Suppressor macrophage (primary cell): ENCODE results near the gene KRTAP2-1.
"Not testable (repeated sequence)": the region's sequence is repeated elsewhere in the genome, so short reads cannot be mapped to it uniquely, and the experiment has no call there.

Experiments used
- DNase-seq, 4 experiments: peaks; one replicate each; pipeline ENCODE4 v3.0.0-alpha.2; 2020 to 2022
- total RNA-seq, 17 experiments: gene quantifications; one replicate each; lab custom pipeline; 2026; ENCODE audit warnings: mixed read lengths in 6 of 17, inconsistent platforms in 3 of 17; lab: John Stamatoyannopoulos, UW

The KRTAP2-1 gene
- 0 to 0.55 (median 0) reads per million in 17 experiments for total RNA-seq

GRCh38 chr17:41046735-41047465 lies at the start of gene KRTAP2-1:
Gene KRTAP2-1 (minus strand): TSS chr17:41047316. CDS start chr17:41047267, 49 bp downstream.
- DNase-seq, result not testable (repeated sequence)

- DNase-seq, result no peak
These were observed 48.9 kb upstream of the KRTAP2-1 start for GRCh38 chr17:41096055-41096454.

- not testable (repeated sequence) for DNase-seq
These were observed 41.7 kb upstream of the KRTAP2-1 start for GRCh38 chr17:41088760-41089352.

- not testable (repeated sequence) for DNase-seq
These were observed 37.2 kb upstream of the KRTAP2-1 start, which contains the start of gene KRTAP4-7 for GRCh38 chr17:41084100-41084856. Gene KRTAP4-7 (plus strand): TSS chr17:41084150. CDS start chr17:41084207, 57 bp downstream.

- DNase-seq, result not testable (repeated sequence)
These were observed 36.3 kb upstream of the KRTAP2-1 start for GRCh38 chr17:41083427-41083826.

GRCh38 chr17:41082626-41083025 lies 35.5 kb upstream of the KRTAP2-1 start:
- DNase-seq, result no peak

GRCh38 chr17:41076788-41077187 lies 29.7 kb upstream of the KRTAP2-1 start:
- DNase-seq, result no peak

- no peak for DNase-seq
These were observed 26.6 kb upstream of the KRTAP2-1 start for GRCh38 chr17:41073676-41074075.

- DNase-seq, result no peak
These were observed 24.7 kb upstream of the KRTAP2-1 start for GRCh38 chr17:41071606-41072360.

- peak in 3 of 4 experiments; percentile 23 to 49 (median 38) for DNase-seq
These were observed 21.9 kb upstream of the KRTAP2-1 start for GRCh38 chr17:41069031-41069430.

GRCh38 chr17:41067281-41067680 lies 20.2 kb upstream of the KRTAP2-1 start:
- DNase-seq, result no peak

- peak in 3 of 4 experiments; percentile 14 to 34 (median 20) for DNase-seq
These were observed 18.9 kb upstream of the KRTAP2-1 start, which contains the start of gene KRTAP2-4 for GRCh38 chr17:41065829-41066624. Gene KRTAP2-4 (minus strand): TSS chr17:41065879. CDS start chr17:41065845, 34 bp downstream.

- not testable (repeated sequence) for DNase-seq
These were observed 18.0 kb upstream of the KRTAP2-1 start for GRCh38 chr17:41065016-41065689.

GRCh38 chr17:41064301-41064700 lies 17.2 kb upstream of the KRTAP2-1 start:
- DNase-seq, result no peak

GRCh38 chr17:41063449-41063848 lies 16.3 kb upstream of the KRTAP2-1 start:
- no peak for DNase-seq

- no peak for DNase-seq
These were observed 14.8 kb upstream of the KRTAP2-1 start for GRCh38 chr17:41061964-41062363.

- no peak for DNase-seq
These were observed 13.0 kb upstream of the KRTAP2-1 start, which contains the start of gene KRTAP2-3 for GRCh38 chr17:41060052-41060604. Gene KRTAP2-3 (minus strand): TSS chr17:41060114. CDS start chr17:41060050, 64 bp downstream.

- DNase-seq, result not testable (repeated sequence)
These were observed 12.3 kb upstream of the KRTAP2-1 start for GRCh38 chr17:41059276-41060051.

- DNase-seq, result no peak
These were observed 11.6 kb upstream of the KRTAP2-1 start for GRCh38 chr17:41058741-41059140.
